NOMO-1 (cell line): Measurements from ENCODE around the gene CREBL2.
"Not testable (repeated sequence)": the region's sequence is repeated elsewhere in the genome, so short reads cannot be mapped to it uniquely, and the experiment has no call there.

Source experiments
- DNase-seq, 2 experiments: peaks; one replicate each; lab custom pipeline; 2025; ENCODE audit not compliant: unreplicated experiment in 2 of 2; lab: John Stamatoyannopoulos, UW

CREBL2 gene, protein sequence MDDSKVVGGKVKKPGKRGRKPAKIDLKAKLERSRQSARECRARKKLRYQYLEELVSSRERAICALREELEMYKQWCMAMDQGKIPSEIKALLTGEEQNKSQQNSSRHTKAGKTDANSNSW

DNA sequence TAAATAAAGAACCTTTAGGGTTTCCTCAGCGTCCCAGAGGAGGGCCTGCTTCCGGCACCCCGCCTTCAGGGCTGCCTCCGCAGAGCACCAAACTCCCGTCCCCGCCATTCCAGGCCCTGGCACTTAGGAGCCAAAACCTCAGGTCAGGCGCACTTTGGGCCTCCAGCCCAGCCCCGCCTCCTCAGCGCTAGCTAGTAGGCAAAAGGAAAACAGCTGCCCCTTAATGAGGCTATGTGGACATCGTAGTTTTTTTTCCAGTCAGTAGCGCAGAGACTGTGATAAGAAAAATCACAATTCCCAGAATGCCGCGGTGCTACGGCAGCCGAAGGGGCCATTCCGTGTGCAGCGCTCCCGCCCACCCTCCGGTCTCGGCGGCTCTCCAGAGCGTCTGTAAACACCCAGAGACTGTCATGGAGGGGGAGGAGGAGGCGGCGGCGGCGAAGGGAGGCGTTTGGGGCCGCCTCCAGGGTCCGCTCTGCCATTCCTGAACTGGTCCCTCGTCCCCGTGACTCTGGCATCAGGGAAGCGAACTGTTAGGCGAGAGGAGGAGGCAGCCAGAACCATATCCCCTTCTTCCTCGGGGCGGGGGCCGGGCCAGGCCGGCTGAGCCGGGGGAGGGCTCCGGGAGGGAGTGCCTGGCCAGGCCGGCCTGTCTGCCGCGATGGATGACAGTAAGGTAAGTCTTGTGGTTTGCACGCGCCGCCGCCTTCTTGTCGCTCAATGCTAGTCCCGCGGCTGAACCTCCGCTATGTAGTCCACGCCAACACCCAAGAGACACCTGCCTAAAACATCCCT lies at the start of gene CREBL2:
Gene CREBL2, plus strand, starts transcription at position 365 of the 795 bp plus-strand sequence. Its CDS starts 297 bp downstream, at position 662.
- peak; percentile 93 to 96 for DNase-seq

- DNase-seq, result no peak
Measured at GRCh38 chr12:12562016-12562483, 49.6 kb upstream of the CREBL2 start.

- DNase-seq, result peak; percentile 55 to 65
Measured at GRCh38 chr12:12562585-12563261, 49.0 kb upstream of the CREBL2 start, which contains the start of gene DUSP16. Gene DUSP16 (minus strand): TSS chr12:12562863. CDS start chr12:12521098, 41,765 bp downstream.

DNA sequence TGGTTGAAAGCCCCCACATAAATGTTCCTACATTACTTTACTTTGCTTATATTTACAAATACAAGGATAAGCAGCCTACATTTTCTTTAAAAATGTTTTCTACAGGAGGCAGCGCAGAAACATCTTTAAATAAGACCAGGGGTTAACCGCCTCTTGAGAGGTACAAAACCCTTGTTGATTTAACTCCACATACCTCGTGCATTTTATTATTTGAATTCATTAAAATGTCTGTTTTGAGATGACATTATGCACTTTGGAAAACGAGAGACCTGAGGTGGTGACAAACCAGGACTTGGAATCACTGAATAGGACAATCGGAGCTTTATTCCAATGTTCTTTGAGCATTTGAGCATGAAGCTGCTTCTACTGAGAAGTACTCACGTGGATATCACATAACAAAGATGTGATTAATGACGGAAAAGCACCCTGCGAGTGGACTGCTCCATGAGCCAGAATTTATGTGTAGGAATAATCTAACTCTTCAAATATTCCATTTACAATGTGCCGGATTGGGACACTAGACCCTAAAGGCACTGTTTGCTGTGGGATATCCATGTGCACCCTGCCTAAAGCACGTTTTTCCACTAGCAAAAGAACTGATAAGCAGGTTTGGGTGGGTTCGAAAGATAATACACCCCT lies 48.3 kb upstream of the CREBL2 start:
- DNase-seq, result no peak

- no peak for DNase-seq
Measured at GRCh38 chr12:12564911-12565310, 46.8 kb upstream of the CREBL2 start.

DNA sequence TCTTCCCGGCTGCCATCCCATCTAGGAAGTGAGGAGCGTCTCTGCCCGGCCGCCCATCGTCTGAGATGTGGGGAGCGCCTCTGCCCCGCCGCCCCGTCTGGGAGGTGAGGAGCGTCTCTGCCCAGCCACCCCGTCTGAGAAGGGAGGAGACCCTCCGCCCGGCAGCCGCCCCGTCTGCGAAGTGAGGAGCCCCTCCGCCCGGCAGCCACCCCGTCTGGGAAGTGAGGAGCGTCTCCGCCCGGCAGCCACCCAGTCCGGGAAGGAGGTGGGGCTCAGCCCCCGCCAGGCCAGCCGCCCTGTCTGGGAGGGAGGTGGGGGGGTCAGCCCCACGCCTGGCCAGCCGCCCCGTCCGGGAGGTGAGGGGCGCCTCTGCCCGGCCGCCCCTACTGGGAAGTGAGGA lies 45.7 kb upstream of the CREBL2 start:
- not testable (repeated sequence) for DNase-seq

- no peak for DNase-seq
Measured at GRCh38 chr12:12572659-12573058, 39.0 kb upstream of the CREBL2 start.

- DNase-seq, result no peak
Measured at GRCh38 chr12:12577786-12578185, 33.9 kb upstream of the CREBL2 start.

DNA sequence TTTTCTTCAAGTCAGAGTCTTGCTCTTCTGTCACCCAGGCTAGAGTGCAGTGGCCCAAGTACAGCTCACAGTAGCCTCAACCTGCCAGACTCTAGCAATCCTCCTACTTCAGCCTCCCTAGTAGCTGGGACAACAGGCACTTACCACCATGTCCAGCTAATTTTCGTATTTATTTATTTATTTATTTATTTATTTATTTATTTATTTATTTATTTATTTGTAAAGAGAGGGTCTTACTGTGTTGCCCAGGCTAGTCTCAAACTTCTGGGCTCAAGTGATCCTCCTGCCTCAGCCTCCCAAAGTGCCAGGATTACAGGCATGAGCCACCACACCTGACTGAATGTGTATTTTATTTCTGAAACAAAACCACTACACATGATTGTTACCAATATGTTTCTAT lies 31.0 kb upstream of the CREBL2 start:
- DNase-seq, result not testable (repeated sequence)

GRCh38 chr12:12582193-12582881 lies 29.3 kb upstream of the CREBL2 start:
- DNase-seq, result no peak

- no peak for DNase-seq
Measured at GRCh38 chr12:12582895-12583303, 28.8 kb upstream of the CREBL2 start.

DNA sequence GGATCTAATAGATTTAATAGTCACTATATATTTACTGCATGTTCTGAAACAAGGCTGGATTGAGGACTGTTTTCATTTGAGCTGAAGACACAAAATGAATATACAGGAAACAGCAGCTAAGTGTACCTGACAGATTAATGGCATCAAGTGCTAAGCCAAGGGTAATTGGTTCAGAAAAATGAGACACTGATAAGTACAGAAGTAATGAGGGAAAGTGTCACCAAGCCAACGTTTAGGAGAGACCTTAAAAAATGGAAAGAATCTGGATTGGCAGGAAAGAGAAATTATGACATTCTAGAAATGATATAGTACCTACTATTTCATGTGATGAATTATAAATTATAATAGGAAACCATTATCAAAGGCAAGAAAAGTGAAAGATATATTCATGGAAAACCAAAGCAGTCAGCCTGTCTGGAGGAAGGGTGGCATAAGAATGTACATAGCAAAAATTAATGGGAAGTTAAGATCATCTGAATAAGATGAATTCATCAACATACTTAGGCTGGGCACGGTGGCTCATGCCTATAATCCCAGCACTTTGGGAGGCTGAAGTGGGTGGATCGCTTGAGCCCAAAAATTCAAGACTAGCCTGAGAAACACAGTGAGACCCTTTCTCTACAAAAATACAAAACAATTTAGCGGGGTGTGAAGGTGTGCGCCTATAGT lies 28.0 kb upstream of the CREBL2 start:
- DNase-seq, result no peak

DNA sequence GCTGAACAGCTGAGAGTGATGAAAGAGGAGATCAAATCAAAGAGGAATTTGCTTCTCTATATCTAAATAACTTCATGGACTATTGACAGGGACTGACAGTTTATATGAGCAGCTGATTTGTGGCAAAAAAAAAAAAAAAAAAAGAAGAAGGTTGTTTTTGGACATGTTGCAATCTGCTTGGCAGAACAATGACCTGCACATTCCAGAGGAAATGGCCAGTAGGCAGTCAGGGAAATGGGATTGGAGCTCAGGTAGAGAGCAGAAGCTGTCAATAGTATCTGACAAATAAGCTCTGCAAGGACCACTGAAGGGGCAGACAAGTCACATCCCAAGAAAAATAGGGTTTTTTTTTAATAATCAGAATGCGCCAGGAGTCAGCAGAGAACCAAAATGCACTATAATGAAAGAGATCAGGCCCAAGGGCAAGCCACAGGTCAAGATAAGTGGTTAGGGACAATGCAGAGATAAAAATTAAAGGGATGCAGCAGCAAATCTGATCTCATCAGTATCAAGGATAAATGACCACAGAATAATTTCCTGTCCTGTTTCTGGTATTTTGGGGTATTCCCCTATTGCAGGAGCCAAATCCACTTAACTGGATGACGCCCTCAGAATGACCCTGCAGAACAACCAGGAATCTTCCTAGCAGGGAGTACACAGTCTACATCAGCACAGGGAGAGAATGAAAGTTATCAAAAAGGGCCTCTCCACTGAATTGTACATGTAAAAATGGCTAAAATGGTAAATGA lies 26.4 kb upstream of the CREBL2 start:
- DNase-seq, result no peak

DNA sequence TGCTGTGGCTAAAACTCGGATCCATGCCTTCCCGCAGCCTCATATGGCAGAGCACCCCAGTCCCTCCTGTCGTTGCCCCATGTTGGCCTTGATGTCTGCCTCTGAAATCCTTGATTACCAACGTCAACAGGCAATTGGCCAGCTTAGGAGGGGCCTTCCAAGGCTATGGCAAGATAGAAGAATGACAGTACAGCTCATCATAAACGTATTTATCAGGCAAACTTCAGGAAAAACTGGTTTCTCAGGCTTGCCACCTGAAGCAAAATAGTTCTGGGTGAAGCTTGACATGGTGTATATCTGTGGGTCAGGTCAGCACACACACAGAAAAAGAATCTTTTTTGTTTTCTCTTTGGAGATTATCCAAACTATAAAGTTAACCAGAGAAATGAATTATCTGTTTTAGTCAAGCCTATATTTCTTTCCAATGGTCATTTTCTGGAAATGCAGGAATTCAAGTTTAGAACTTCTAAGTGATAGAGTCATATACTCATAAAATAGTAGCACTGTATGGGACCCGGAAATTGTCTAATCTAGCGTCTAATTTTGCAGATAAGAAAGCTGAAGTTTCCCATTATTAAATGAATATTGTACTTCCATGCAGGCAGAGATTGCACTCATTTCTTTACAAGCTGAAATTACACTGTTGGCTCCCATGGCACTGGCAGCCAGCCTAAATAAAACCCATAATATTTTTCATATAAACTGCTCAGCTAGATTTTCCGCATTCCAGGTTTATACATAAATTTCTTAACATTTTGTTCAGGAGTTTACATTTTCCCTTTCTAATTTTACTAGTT lies 24.6 kb upstream of the CREBL2 start:
- DNase-seq, result no peak

DNA sequence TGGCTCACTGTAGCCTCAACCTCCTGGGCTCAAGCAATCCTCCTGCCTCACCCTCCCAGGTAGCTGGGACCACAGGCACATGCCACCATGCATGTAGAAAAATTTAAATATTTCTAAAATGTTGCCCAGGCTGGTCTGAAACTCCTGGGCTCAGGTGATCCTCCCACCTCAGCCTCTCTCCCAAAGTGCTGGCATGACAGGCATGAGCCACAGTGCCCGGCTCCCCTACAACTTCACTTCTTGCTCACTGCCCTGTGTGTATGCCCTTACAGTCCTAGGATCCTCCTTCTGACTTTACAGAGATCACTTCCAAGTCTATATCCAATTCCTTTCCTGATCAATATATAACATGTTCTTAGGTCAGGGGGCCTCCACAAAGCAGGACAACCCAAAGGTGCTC lies 23.8 kb upstream of the CREBL2 start:
- DNase-seq, result no peak

GRCh38 chr12:12588436-12588835 lies 23.2 kb upstream of the CREBL2 start:
- not testable (repeated sequence) for DNase-seq

GRCh38 chr12:12590961-12591360 lies 20.7 kb upstream of the CREBL2 start:
- DNase-seq, result no peak

GRCh38 chr12:12592930-12593329 lies 18.7 kb upstream of the CREBL2 start:
- no peak for DNase-seq
